NT2/D1 (cell line): Measurements from ENCODE around the gene DLGAP3.

Experiments used
- YY1 ChIP-seq: IDR thresholded peaks from 2 replicates; pipeline ENCODE4 v1.6.1; 2011; ENCODE audit not compliant: insufficient read length, insufficient read depth
- ZNF274 ChIP-seq: IDR thresholded peaks from 2 replicates; pipeline ENCODE4 v1.6.1; 2011; ENCODE audit warnings: mild to moderate bottlenecking, low read depth, low read length

- TF ChIP-seq YY1 (no peak), ZNF274 (no peak)
These were observed 47.7 kb upstream of the DLGAP3 start for GRCh38 chr1:34977210-34977471.
